ENCODE results near the gene HIP1. TPM values are rescaled to one million over a fixed set of nuclear protein-coding genes. Genes with fewer than 3 reads are reported as not detected.

The HIP1 gene
- polyA plus RNA-seq, 1 of the 3 experiments (the other 2 are of a cell fraction): 11.3 TPM

DNA sequence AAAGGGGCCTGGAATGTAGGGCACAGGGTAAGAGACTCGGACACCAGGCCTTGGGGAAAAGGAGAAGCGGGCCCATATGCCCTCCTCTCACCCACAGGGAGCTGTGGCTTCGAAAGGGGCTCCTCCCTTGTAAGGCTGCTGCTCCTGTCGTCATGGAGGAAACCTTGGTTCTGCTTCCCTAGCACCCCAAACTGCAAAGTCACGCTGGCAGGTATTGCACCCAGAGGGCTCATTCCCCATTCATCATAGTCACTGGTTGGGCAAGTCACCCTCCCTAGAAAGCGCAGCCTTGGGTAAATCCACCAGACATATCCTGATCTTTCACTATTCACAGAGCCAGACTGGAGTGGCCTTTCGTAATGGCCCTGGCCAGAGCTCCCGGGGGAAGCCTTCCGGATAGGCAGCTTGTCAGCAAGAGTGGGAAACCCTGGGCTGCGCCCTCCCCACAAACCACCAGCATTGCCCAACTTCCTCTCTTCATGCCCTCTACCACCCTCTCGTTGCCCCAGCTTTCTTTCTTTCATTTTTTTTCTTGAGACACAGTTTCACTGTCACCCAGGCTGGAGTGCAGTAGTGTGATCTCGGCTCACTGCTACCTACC is 121.0 kb downstream of the HIP1 start:
- Histone ChIP-seq H3K79me2 (ENCODE audit: insufficient read depth) (no peaks in the 10 kb centered on the region), H3K27ac (ENCODE audit: low read depth in 2 of 2, low read length in 1 of 2) (no peak overlapping the region), H3F3A (replicated peaks; ENCODE audit: insufficient read depth) (no peaks in the 10 kb centered on the region), H3K4me1 (ENCODE audit: control insufficient read depth in 1 of 2, insufficient read depth in 2 of 2, low read depth in 1 of 2, low read length in 1 of 2) (no peaks in the 10 kb centered on the region), H3K4me2 (no peak overlapping the region), H3K9me2 (no peaks in the 10 kb centered on the region), H3K9ac (no peak overlapping the region), H3K4me3 (ENCODE audit: low read depth in 2 of 2, low read length in 1 of 2) (no peak overlapping the region), H2AFZ (ENCODE audit: low read depth) (no peak overlapping the region), H3K9me3 (no peaks in the 10 kb centered on the region), H3K36me3 (replicated peaks in 1 of 2; ENCODE audit: control insufficient read depth in 1 of 2, insufficient read depth in 2 of 2, low read length in 1 of 2) (no peaks in the 10 kb centered on the region), H4K20me1 (ENCODE audit: insufficient read depth) (no peaks in the 10 kb centered on the region), H3K27me3 (ENCODE audit: insufficient read depth) (no peaks in the 10 kb centered on the region)
- POLR2A ChIA-PET: interaction anchor here (0.6 kb wide), 1 partner anchor 75 kb away, joined by 3 read pairs; no protein-coding TSS in a partner anchor
- DNase-seq: no peak
- WGBS (ENCODE audit: low lambda C conversion rate): 87% methylated on average over 9 of the region's 12 CpGs
- TF ChIP-seq FOSL2 (IDR thresholded peaks at IDR 0.05; ENCODE audit: borderline replicate concordance, low read depth): no peak
- TF ChIP-seq TCF12 (IDR thresholded peaks at IDR 0.05): no peak
- CTCF ChIA-PET: interaction anchor here (0.6 kb wide), 1 partner anchor 33 kb away, joined by 3 read pairs; no protein-coding TSS in a partner anchor

DNA sequence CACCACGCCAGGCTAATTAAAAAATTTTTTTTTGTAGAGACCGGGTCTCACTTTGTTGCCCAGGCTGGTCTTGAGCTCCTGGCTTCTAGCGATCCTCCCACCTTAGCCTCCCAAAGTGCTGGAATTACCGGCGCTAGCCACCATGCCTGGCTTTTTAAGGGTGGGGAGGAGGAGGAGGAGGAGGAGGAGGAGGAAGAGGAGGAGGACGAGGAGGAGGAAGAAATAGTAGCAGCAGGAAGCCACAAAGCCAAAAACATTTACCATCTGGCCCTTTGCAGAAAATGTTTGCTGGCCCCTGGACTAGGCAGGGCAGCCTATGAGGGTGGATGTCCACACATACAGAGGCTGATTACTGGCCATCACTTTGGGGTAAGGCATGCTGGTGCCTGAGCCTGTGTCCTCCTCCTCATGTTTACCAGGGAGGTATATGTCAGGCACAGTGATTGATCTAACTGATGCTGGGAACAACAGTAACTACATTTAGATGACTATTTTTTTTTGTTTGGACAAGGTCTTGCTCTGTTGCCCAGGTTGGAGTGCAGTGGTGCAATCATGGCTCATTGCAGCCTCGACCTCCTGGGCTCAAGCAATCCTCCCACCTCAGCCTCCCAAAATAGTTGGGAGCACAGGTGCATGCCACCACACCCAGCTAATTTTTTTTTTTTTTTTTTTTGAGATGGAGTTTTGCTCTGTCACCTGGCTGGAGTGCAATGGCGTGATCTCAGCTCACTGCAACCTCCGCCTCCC is 122.1 kb downstream of the HIP1 start:
- 92% methylated on average over 9 of the region's 9 CpGs for WGBS (ENCODE audit: low lambda C conversion rate)
- Histone ChIP-seq H3K9ac (no peak overlapping the region), H3F3A (replicated peaks; ENCODE audit: insufficient read depth) (no peaks in the 10 kb centered on the region), H3K9me3 (no peaks in the 10 kb centered on the region), H3K27ac (ENCODE audit: low read depth in 2 of 2, low read length in 1 of 2) (no peak overlapping the region), H3K4me2 (no peak overlapping the region), H3K4me3 (ENCODE audit: low read depth in 2 of 2, low read length in 1 of 2) (no peak overlapping the region), H4K20me1 (ENCODE audit: insufficient read depth) (no peaks in the 10 kb centered on the region), H3K9me2 (no peaks in the 10 kb centered on the region), H3K27me3 (ENCODE audit: insufficient read depth) (no peaks in the 10 kb centered on the region), H3K79me2 (ENCODE audit: insufficient read depth) (no peaks in the 10 kb centered on the region), H3K4me1 (ENCODE audit: control insufficient read depth in 1 of 2, insufficient read depth in 2 of 2, low read depth in 1 of 2, low read length in 1 of 2) (peaks cover 0 to 4% of the 10 kb centered on the region in 2 experiments; a peak in 1 of 4 replicates), H2AFZ (ENCODE audit: low read depth) (no peak overlapping the region), H3K36me3 (replicated peaks in 1 of 2; ENCODE audit: control insufficient read depth in 1 of 2, insufficient read depth in 2 of 2, low read length in 1 of 2) (no peaks in the 10 kb centered on the region)
- POLR2A ChIA-PET: no interaction called here
- TF ChIP-seq GABPA (IDR thresholded peaks at IDR 0.05; ENCODE audit: low read depth) (no peak), SMC3 (IDR thresholded peaks at IDR 0.05; ENCODE audit: low read depth, low read length) (no peak), MEF2A (IDR thresholded peaks at IDR 0.05; ENCODE audit: borderline replicate concordance, low read depth) (no peak)
- CTCF ChIA-PET: interaction anchor here (0.6 kb wide), 1 partner anchor 32 kb away, joined by 3 read pairs; no protein-coding TSS in a partner anchor
- DNase-seq: no peak

DNA sequence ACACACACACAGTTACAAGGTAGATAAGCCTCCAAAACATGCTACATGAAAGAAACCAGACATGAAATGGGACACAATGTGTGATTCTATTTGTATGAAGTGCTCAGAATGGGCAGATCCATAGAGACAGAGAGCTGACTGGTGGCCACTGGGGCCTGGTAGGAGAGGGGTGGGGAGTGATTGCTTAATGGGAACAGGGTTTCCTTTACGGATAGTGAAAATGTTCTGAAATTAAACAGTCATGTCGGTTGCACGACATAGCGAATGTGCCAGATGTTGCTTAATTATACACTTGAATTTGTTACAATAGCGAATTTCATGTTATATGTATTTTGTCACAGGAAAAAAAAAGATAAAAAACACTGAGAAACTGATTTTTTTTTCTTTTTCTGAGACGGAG is 124.3 kb downstream of the HIP1 start:
- Histone ChIP-seq H3K9me3 (no peaks in the 10 kb centered on the region), H3K36me3 (replicated peaks in 1 of 2; ENCODE audit: control insufficient read depth in 1 of 2, insufficient read depth in 2 of 2, low read length in 1 of 2) (no peaks in the 10 kb centered on the region), H4K20me1 (ENCODE audit: insufficient read depth) (no peaks in the 10 kb centered on the region), H3K27me3 (ENCODE audit: insufficient read depth) (no peaks in the 10 kb centered on the region), H3K4me3 (ENCODE audit: low read depth in 2 of 2, low read length in 1 of 2) (no peak overlapping the region), H3K9ac (no peak overlapping the region), H3K4me1 (ENCODE audit: control insufficient read depth in 1 of 2, insufficient read depth in 2 of 2, low read depth in 1 of 2, low read length in 1 of 2) (peaks cover 0 to 4% of the 10 kb centered on the region in 2 experiments; a peak in 1 of 4 replicates), H3K9me2 (no peaks in the 10 kb centered on the region), H2AFZ (ENCODE audit: low read depth) (no peak overlapping the region), H3K79me2 (ENCODE audit: insufficient read depth) (no peaks in the 10 kb centered on the region), H3F3A (replicated peaks; ENCODE audit: insufficient read depth) (no peaks in the 10 kb centered on the region), H3K4me2 (no peak overlapping the region), H3K27ac (ENCODE audit: low read depth in 2 of 2, low read length in 1 of 2) (no peak overlapping the region)
- no peak for DNase-seq
- WGBS (ENCODE audit: low lambda C conversion rate): 95% methylated on average over 6 of the region's 6 CpGs
- TF ChIP-seq CHD2 (IDR thresholded peaks at IDR 0.05; ENCODE audit: low read length, partially characterized antibody) (no peak), GABPA (IDR thresholded peaks at IDR 0.05; ENCODE audit: low read depth) (no peak), SIN3A (IDR thresholded peaks at IDR 0.05; ENCODE audit: borderline replicate concordance, low read depth, low read length) (no peak), TCF12 (IDR thresholded peaks at IDR 0.05) (no peak), POLR2AphosphoS5 (IDR thresholded peaks at IDR 0.05; ENCODE audit: low read depth, low read length) (no peak), FOXJ3 (CRISPR knock-in tag; IDR thresholded peaks at IDR 0.05) (no peak), RCOR1 (IDR thresholded peaks at IDR 0.05; ENCODE audit: low read length) (no peak), FOSL2 (IDR thresholded peaks at IDR 0.05; ENCODE audit: borderline replicate concordance, low read depth) (no peak), NFIC (IDR thresholded peaks at IDR 0.05; ENCODE audit: borderline replicate concordance) (no peak), NRF1 (IDR thresholded peaks at IDR 0.05; ENCODE audit: low read depth, low read length) (no peak)
- TF ChIP-seq, protein P1, sequence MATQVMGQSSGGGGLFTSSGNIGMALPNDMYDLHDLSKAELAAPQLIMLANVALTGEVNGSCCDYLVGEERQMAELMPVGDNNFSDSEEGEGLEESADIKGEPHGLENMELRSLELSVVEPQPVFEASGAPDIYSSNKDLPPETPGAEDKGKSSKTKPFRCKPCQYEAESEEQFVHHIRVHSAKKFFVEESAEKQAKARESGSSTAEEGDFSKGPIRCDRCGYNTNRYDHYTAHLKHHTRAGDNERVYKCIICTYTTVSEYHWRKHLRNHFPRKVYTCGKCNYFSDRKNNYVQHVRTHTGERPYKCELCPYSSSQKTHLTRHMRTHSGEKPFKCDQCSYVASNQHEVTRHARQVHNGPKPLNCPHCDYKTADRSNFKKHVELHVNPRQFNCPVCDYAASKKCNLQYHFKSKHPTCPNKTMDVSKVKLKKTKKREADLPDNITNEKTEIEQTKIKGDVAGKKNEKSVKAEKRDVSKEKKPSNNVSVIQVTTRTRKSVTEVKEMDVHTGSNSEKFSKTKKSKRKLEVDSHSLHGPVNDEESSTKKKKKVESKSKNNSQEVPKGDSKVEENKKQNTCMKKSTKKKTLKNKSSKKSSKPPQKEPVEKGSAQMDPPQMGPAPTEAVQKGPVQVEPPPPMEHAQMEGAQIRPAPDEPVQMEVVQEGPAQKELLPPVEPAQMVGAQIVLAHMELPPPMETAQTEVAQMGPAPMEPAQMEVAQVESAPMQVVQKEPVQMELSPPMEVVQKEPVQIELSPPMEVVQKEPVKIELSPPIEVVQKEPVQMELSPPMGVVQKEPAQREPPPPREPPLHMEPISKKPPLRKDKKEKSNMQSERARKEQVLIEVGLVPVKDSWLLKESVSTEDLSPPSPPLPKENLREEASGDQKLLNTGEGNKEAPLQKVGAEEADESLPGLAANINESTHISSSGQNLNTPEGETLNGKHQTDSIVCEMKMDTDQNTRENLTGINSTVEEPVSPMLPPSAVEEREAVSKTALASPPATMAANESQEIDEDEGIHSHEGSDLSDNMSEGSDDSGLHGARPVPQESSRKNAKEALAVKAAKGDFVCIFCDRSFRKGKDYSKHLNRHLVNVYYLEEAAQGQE (IDR thresholded peaks at IDR 0.05; ENCODE audit: low read depth, low read length): no peak
- CTCF ChIA-PET: interaction anchor here (1.0 kb wide), 1 partner anchor 13 kb away, joined by 3 read pairs; no protein-coding TSS in a partner anchor
- POLR2A ChIA-PET: no interaction called here
